BJ (cell line): ENCODE results near the gene USP48. TPM values are rescaled to one million over a fixed set of nuclear protein-coding genes. Genes with fewer than 3 reads are reported as not detected.
A peak's percentile ranks its signal among the peaks of the same experiment; 100 is the strongest.

ENCODE experiments used
- CTCF ChIA-PET: fragments of 350-600 bp; formaldehyde crosslinking; extraction: SDS; loops from one replicate; lab custom pipeline; 2021; ENCODE audit warnings: antibody characterized with exemption, inconsistent platforms; lab: Yijun Ruan, JAX
- POLR2A ChIA-PET: fragments of 300-600 bp; sonication (Branson Sonifier 250); formaldehyde crosslinking; extraction: SDS; loops from one replicate; lab custom pipeline; 2021; ENCODE audit warnings: antibody characterized with exemption; lab: Charles Lee
- DNase-seq: peaks from one replicate; pipeline ENCODE4 v3.0.0-alpha.2; 2011; ENCODE audit warnings: low read depth
- H3K27me3 ChIP-seq: 2 replicates; pipeline ENCODE4 v1.6.0; 2011; ENCODE audit warnings: low read length; ENCODE audit not compliant: control insufficient read depth, insufficient read depth
- H3K36me3 ChIP-seq: 2 replicates; pipeline ENCODE4 v1.5.1; 2011; ENCODE audit warnings: low read length; ENCODE audit not compliant: control insufficient read depth, insufficient read depth
- H3K4me3 ChIP-seq: 2 replicates; pipeline ENCODE4 v1.5.1; 2011; ENCODE audit warnings: low read depth, mild to moderate bottlenecking, control low read depth, low read length
- polyA plus RNA-seq: library from polyadenylated mRNA; depleted of rRNA; stranded (reverse); fragments of >200 nt; gene quantifications from 2 replicates; pipeline ENCODE4 v1.2.3, GENCODE V29; 2011
- TF ChIP-seq, protein P1 (sequence below): IDR thresholded peaks from 2 replicates; pipeline ENCODE4 v1.5.1; 2011; ENCODE audit warnings: low read depth, mild to moderate bottlenecking, control low read depth, inconsistent platforms, low read length, moderate library complexity; ENCODE audit not compliant: insufficient read depth

USP48 gene
- polyA plus RNA-seq, 1 experiment = 10.8 TPM

DNA sequence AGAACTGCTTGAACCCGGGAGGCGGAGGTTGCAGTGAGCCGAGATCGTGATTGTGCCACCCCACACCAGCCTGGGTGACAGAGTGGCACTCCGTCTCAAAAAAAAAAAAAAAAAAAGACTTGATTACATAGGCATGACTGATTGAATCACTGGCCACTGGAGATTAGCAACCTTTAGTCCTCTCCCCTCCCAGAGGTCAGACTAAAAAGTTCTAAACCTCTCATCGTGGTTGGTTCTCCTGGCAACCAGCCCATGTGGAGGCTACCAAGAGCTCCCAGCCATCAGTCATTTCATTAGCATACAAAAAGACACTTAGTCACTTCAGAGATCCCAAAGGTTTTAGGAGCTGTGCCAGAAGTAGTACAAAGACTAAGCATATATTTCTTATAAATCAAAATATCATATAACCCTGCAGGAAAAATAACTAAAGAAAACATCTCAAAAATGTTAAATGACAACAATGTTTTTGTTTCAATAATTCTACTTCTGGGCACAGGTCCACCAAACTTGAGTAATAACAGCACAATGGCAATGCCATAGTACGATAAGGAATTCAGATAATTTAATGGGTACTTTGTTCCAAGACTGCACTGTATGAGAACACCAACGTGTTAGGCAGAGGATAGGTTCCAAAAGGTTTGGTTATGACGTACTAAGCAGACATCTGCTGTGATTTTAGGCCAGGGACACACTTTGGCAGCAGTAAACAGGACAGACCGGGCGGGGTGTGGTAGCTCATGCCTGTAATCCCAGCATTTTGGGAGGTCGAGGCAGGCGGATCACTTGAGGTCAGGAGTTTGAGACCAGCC, 18.1 kb downstream of the USP48 start:
- Histone ChIP-seq H3K4me3 (no peak overlapping the region), H3K27me3 (no peaks in the 10 kb centered on the region), H3K36me3 (no peaks in the 10 kb centered on the region)
- peak; percentile 76 for DNase-seq
- TF ChIP-seq, protein P1, sequence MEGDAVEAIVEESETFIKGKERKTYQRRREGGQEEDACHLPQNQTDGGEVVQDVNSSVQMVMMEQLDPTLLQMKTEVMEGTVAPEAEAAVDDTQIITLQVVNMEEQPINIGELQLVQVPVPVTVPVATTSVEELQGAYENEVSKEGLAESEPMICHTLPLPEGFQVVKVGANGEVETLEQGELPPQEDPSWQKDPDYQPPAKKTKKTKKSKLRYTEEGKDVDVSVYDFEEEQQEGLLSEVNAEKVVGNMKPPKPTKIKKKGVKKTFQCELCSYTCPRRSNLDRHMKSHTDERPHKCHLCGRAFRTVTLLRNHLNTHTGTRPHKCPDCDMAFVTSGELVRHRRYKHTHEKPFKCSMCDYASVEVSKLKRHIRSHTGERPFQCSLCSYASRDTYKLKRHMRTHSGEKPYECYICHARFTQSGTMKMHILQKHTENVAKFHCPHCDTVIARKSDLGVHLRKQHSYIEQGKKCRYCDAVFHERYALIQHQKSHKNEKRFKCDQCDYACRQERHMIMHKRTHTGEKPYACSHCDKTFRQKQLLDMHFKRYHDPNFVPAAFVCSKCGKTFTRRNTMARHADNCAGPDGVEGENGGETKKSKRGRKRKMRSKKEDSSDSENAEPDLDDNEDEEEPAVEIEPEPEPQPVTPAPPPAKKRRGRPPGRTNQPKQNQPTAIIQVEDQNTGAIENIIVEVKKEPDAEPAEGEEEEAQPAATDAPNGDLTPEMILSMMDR = no peak
- ChIA-PET CTCF (interaction anchor here (1.0 kb wide), 1 partner anchor 118 kb away, joined by 3 read pairs; no protein-coding TSS in a partner anchor), POLR2A (no interaction called here)

DNA sequence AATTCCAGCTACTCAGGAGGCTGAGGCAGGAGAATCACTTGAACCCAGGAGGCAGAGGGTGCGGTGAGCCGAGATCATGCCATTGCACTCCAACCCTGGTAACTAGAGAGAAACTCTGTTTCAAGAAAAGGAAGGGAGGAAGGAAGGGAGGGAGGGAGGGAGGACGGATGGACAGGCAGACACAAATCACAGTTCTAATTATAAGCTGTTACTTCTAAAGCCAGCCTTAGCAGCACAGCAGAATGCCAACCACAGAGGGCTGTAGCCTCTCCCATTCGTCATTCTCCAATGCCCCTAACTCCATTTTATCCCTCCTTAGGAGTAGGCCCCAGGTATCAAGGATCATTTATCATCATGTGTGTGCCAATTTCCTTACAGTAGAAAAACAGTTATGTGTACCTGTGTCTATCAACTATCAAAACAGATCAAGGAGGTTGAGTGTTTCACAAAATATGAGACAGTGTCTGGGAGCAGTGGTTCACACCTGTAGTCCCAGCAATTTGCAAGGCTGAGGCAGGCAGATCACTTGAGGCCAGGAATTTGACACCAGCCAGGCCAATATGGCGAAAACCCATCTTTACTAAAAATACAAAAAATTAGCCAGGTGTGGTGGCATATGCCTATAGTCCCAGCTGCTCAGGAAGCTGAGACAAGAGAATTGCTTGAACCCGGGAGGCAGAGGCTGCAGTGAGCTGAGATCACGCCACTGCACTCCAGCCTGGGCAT, 19.1 kb downstream of the USP48 start:
- Histone ChIP-seq H3K27me3 (no peaks in the 10 kb centered on the region), H3K4me3 (no peak overlapping the region), H3K36me3 (no peaks in the 10 kb centered on the region)
- ChIA-PET POLR2A (no interaction called here), CTCF (no interaction called here)
- DNase-seq = no peak
- TF ChIP-seq, protein P1 = no peak

DNA sequence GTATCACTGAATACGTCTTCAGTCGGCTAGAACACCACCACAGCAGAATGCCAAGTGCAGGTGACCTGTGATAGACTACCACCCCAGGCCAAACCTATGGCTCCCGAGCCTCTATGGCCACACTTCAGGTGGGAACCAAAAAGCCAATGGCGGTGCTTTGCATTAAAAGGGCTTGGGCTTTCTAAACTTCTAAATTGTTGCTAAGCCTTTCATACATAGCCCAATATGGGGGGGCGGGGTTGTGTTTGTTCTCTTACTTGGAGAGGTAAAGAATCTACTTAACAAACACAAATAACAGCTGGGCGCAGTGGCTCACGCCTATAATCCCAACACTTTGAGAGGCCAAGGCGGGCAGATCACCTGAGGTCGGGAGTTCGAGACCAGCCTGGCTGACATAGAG, 19.7 kb downstream of the USP48 start:
- DNase-seq = no peak
- Histone ChIP-seq H3K27me3 (no peaks in the 10 kb centered on the region), H3K36me3 (no peaks in the 10 kb centered on the region), H3K4me3 (no peak overlapping the region)
- ChIA-PET POLR2A (no interaction called here), CTCF (interaction anchor here (0.6 to 1.1 kb wide), 2 partner anchors 25 to 59 kb away, joined by 3 to 4 read pairs; no protein-coding TSS in a partner anchor)
- TF ChIP-seq, protein P1 = no peak

DNA sequence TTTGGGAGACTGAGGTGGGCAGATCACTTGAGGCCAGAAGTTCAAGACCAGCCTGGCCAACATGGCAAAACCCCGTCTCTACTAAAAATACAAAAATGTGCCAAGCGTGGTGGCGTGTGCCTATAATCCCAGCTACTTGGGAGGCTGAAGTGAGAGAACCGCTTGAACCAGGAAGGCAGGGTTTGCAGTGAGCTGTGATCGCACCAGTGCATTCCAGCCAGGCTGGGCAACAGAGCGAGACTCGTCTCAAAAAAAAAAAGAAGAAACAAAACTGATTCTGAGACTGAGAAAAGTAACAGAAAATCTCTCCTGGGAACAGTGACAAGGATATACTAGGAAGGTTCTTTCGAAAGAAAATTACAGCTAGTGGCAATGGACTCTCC, 20.9 kb downstream of the USP48 start:
- POLR2A ChIA-PET = no interaction called here
- TF ChIP-seq, protein P1 = no peak
- Histone ChIP-seq H3K27me3 (no peaks in the 10 kb centered on the region), H3K36me3 (peaks cover 2% of the 10 kb centered on the region; the same call in 1 of the 2 replicates), H3K4me3 (no peak overlapping the region)
- no peak for DNase-seq
- CTCF ChIA-PET = interaction anchor here (1.1 kb wide), 1 partner anchor 58 kb away, joined by 3 read pairs; no protein-coding TSS in a partner anchor

DNA sequence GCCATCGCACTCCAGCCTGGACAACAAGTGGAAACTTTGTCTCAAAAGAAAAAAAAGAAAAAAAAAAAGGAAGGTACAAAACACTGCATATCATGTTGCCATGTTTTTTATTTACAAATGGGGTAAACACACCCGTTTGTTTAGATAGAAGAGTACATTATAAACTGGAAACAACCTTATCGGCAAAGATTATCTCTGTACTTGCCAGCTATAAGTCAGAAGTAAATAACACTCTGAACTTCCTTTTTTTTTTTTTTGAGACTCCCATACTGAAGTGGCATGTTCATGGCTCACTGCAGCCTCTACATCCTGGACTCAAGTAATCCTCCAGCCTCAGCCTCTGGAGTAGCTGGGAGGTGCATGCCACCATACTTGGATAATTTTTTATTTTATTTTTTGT, 21.9 kb downstream of the USP48 start:
- DNase-seq = no peak
- TF ChIP-seq, protein P1 = no peak
- POLR2A ChIA-PET = no interaction called here
- Histone ChIP-seq H3K36me3 (peaks cover 2% of the 10 kb centered on the region; the same call in 1 of the 2 replicates), H3K4me3 (no peak overlapping the region), H3K27me3 (no peaks in the 10 kb centered on the region)
- CTCF ChIA-PET = interaction anchor here (0.7 kb wide), 1 partner anchor 9 kb away, joined by 3 read pairs; no protein-coding TSS in a partner anchor
